ENCODE measurements around the gene GALNT6. TPM values are rescaled to one million over a fixed set of nuclear protein-coding genes. Genes with fewer than 3 reads are reported as not detected.
"Not testable (repeated sequence)": the region's sequence is repeated elsewhere in the genome, so short reads cannot be mapped to it uniquely, and the experiment has no call there.

GALNT6 gene
- total RNA-seq, 1 donor from 2014 or later: 14.4 TPM

DNA sequence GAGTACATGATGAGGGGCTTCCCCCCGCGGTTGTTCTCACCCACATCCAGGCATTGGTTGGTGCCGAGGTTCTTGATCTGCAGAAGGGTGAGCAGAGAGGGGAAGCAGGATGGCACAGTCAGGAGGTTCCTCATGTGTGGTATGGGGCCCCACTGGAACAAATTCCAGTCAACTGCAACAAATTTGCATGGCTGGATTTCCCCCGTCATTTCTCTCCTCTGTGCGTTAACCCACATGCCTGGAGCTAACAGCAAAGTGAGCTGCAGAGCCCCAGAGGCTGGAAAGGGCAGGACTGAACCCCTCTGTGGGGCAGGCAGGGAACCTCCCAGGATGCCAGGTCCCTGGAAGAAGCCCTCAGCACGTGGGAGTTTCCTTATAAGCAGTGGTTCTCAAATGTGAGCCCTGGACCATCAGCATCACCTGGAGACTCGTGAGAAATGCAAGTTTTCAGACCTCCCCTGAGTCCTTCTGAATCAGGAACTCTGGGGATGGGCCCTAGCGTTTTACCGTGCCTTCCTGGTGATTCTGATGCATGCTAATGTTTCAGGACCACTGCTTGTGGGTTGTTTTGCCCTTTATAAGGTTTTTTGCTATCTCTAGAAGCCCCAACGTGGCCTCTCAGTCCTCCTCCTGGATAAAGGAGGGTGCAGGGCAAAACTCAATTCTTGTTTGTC lies 33.7 kb downstream of the GALNT6 start:
- DNase-seq: no peak

DNA sequence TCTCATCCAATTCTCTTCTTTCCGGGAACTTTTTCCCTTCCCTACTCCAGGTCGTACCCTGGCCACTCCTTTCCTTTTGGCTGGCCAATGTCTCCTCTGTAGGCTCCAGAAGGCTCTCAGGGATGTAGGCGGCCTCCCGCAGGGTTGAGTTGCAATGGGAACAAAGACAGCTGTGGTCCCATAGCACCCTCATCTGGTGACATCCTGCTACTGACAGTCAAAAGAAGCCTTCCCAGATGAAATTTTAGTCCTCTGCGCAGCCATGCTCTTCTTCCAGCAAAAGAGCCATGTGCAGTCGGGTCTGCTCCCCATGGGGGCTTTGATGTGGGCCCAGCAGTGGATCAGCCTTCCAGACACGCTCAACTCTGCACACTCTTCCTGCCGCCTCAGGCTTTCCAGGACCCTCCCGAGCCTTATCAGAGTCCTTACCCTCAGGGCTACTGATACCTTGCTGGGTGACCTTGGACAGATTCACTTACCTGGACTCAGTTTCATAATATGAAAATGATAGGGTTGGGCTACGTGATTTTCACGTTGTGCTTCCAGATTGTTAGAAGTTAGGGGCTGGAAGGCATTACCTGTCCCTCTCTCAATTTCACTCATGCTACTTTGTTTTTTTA lies 39.2 kb downstream of the GALNT6 start:
- DNase-seq: peak; percentile 50

DNA sequence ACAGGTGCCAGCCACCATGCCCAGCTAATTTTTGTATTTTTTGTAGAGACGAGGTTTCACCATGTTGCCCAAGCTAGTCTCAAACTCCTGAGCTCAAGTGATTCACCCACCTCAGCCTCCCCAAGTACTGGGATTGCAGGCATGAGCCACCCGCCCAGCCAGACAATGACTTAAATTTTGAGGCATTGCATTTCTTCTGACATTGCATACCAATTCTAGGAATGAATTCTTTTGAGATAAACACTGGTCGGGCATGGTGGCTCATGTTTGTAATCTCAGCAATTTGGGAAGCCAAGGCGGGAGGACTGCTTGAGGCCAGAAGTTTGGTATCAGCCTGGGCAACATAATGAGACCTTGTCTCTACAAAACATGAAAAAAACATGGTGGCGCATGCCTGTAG lies 42.2 kb downstream of the GALNT6 start:
- no peak for DNase-seq

DNA sequence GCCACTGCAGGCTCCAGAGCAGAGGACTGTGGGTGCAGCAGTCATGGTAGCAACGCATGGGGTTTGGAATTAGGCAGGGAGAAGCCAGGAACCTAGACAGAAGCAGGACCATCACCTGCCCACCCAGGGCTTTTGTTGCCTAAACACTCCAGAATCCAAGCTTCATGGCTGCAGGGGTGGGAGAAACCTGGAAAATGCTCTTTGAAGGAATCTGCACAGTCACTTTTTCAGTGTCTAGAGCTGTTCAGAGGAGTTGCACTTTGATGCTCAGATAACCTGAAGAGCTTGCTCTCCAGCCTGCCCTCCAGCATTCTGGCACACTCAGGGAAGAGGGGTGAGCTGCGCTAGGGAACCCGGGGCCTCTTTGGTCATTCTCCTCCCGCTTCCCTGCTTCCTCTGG lies 43.1 kb downstream of the GALNT6 start:
- no peak for DNase-seq

DNA sequence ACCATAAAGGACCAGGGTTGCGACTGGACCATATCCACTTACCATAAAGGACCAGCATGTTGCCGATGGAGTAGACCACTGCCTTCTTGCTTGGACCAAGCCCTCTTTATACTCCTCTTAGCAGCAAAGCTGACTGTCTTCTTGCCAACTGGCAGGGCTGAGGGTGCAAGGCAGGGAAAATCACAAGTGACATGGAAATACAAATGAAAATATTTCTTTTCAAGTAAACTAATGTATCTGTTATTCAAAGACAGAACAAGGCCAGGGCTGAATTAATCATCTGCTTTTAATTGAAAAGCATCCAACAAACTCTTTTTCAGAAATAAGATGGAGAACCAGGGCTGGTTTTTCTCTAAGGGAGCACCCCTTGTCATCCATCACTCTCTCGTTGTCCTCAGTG lies 44.6 kb downstream of the GALNT6 start, which contains the start of gene CELA1:
Gene CELA1, minus strand, starts transcription at position 99 of the 400 bp plus-strand sequence. Its CDS starts 41 bp downstream, at position 58.
- DNase-seq: no peak

DNA sequence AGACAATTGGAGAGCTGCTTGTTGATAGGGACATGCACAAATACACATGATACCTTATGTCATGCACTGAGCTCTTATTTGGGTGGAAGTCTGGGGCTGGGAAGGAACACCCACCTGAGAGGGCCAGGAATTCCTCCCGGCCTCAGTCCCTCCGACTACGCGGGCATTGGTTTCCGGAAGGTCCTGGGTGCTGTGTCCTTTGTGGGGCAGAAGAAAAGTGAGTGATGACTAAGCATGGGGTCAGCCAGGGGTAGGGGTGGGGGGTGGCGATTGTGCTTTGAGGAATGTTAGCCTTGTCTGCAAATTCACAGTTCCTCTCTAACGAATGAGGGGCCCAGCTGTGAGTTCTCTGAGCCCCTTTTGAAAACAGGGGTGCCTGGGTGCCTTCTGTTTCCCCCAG lies 45.5 kb downstream of the GALNT6 start:
- DNase-seq: no peak

DNA sequence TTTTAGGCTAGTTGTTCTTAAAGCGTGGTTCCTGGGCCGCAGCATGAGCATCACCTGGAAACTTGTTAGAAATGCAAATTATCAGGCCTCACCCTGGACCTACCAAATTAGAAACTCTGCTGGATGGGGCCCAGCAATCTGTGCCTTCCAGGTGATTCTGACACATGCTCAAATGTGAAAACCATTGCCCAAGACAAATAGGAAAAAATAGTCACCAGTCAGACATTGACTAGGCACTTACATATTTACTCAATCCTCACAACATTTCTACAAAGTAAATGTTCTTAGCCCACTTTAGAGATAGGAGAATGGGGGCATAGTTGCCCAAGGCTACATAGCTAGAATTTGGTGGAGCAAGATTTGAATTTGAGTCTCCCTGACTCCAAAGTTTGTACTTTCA lies 48.0 kb downstream of the GALNT6 start:
- no peak for DNase-seq

DNA sequence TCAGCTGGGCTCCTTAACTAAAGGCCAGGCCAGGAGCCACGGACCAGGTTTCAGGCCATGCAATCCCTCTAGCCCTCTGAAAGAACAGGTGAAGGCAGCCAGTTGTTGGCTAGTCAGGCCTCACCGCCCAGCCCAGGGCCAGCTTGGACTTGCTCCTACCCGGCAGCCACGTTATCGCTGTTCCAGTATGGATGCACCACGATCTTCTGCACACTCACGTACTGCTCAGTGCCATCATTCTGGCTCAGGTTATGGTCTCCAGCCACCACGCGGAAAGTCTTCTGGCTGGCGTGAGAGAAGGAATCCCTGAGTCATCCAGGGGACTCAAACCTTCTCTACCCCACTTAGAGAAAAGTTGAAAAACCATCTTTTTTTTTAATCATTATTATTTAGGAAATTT lies 48.8 kb downstream of the GALNT6 start:
- DNase-seq: no peak

DNA sequence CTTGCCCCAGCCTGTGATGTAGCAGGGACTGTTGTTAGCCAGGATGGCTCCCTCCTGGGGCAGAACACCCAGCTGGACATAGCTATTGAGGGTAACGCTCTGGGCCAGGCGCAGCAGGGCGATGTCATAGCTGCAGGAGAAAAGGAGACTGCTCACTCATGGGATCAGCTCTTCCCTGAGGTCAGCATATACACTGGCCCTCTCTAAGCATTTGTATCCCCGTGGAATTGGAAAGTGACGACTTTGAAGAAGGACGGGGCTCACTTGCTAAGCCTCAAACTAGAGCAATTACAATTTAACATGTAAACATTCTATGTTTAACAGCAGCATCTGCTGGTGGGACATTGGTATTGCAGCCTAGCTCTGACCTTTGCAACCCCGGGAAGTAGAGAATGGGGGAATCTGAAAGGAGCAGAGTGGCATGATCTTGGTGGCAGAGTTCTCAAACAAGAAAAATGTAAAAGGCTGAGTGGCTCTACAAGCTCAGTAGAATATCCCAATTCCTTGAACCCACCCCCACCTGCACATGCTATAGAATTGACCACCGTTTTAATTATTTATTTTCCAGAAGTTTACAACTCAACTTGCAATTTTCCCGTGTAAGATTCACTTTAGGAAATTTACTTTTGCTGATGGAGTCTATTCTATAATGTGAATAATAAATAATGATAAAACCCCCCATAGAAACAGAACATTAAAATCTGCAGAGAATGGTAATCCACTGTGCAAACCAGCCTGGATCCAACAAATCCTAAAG lies 49.8 kb downstream of the GALNT6 start:
- DNase-seq: peak; percentile 86

DNA sequence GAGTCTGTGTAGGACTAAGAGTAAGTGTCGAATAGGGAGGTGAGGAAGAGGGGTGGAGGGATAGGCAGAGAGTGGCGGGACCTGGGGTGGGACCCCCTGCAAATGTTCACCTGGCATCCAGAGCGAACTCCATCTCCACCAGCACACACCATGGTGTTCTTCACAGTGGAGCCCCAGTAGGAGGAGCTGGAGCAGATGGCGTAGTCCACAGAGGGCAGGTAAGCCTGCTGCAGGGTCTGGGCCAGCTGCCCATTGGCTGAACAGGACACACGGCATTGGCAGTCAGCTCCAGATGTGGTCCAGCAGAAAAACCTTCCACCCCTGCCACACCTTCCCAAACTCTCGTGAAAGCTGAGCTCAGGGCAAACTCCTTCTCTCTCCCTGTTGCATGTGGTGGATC lies 51.5 kb downstream of the GALNT6 start:
- DNase-seq: no peak

DNA sequence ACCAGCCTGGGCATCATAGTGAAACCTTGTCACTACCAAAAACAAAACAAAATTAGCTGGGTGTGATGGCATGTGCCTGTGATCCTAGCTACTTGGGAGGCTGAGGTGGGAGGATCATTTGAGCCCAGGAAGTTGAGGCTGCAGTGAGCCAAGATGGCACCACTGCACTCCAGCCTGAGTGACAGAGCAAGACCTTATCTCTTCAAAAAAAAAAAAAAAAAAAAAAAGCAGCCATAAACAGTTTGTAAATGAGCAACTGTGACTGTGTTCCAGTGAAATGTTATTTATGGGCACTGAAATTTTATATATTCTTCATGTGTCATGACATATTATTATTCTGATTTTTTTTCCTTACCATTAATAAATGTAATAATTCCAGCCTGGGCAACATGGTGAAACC lies 53.9 kb downstream of the GALNT6 start:
- DNase-seq: not testable (repeated sequence)

DNA sequence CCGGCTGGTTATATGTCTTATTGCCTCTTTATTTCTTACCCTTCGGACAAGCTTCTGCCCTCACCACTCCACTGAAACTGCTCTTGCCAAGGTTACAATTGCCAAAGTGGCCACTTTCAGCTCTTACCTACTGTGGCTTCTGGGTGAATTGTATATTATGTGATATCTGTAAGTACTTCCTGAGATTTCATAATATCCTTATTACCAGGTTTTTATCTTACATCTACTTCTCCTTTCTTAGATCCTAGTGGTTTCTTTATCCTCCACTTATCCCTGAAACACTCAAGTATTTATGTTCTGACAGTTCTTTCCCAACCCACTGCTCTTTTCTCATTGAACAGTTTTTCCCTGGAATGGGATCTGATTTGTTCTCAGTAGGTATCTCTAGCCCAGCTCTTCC lies 55.3 kb downstream of the GALNT6 start:
- DNase-seq: no peak

DNA sequence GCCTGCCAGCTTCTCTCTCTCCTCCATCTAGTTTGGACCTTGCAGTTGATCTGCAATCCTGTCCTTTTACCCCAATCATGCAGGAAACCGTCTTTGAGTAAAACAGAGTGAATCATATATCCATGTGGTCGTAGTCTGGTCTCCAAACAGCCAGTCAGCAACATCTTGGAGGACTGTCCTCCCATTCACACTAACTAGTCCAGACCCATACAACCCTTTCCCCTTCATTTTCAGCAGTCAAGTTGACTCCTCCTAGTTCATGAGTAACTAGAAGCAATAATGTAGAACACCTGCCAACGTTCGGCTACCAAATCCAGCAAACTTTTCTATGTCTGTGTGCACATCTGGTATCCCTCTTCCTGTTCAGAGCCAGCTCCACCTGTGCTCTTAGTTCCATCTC lies 56.4 kb downstream of the GALNT6 start:
- no peak for DNase-seq

DNA sequence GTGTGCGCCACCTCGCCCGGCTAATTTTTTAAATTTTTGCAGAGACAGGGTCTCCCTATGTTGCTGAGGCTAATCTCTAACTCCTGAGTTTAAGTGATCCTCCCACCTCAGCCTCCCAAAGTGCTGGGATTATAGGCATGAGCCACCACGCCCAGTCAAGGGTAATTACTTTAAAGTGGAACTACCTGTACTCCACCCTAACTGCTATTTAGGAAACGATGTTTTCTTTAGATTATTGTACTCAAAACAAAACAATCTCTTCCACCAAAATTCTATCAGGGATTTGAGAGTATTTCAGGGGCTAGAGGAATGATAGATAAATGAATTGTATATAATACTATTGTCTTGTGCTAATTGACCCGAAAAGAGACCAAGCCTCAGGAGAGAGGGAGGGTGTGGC lies 57.7 kb downstream of the GALNT6 start:
- DNase-seq: no peak

DNA sequence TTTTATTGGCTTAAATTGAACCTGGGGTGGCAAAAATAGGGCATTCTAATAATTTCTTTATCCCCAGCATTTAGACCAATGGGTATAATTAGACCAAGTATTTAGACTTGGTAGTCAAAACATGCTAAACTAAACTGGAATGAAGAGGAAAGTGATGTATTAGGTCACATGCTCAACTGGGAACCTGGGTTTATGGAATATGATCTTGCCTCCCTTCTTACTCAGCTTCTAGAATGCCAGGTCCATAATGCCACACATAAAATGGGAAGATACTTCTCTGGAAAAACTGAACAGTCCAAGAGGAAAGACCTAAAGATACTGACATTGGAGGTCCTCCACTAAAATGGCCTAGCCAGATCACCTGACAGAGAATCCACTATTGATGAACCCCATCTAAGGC lies 61.0 kb downstream of the GALNT6 start:
- DNase-seq: no peak

DNA sequence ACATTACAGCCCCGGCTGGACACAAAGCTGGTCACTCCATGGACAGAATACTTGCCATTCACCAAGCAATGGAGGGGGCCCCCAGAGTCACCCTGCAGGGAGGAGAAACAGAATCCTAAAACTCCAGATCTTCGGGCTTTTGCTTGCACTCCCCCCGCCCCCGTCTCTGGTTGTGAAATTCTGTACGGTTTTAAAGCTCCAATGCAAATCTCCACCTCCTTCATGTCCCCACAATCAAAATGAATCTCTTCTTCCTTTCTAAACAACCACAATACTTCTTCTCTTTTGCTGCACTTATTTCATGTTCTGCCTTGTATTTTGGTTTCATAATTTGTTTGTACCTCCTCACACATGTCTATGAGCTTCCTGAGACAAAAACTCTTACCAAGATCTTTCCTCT lies 61.5 kb downstream of the GALNT6 start:
- DNase-seq: no peak

DNA sequence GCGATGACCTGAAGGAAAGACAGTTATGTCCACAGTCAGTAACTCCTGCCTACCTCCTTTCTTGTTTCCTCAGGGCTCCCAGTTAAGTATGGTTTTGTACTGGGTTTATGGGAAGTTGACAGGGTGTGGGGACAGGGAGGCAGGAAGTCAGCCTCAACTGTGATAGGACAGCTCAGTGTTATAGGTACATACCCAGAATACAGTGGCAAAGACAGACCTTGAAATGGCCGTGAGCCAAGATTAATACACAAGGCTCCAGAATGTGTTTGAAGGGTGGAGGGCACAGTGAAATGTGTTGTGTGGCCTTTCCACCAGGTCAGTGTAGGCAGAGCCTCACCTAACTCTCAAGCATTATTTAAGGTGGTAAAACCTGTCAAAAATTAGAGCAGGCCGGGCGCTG lies 62.6 kb downstream of the GALNT6 start:
- DNase-seq: no peak

DNA sequence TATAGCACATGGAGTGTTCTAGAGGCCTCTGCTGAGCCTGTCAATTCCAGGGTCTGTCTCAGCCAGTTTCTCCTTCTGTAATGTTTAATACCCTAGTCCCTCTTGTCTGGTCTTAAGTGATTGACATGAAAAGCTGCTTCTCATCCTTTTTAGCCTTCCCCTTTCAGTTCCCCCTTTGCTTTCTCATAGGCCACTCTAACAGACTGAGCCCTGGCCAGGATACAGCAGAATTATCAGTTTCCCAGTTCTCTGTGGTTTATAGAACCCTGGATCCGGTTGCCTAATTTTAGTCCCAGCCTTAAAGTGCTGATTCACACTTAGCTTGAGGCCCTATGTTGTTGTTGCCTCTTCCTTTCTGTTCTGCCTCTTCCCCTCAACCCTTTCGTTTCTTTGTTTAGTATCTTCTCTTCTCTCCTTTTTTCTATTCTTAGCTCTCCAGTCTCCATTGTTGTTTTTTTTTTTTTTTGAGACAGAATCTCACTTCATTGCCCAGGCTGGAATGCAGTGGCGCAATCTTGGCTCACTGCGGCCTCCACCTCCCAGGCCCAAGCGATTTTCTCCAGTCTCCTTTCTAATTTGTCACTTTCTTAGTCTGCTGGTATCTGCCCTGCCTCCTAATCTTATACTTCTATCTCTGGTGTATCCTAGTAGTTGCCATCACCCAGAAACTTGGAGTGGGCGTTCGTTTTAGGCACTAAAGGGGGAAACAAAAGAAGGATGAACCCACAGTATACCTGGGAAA lies 64.3 kb downstream of the GALNT6 start:
- DNase-seq: peak; percentile 29

DNA sequence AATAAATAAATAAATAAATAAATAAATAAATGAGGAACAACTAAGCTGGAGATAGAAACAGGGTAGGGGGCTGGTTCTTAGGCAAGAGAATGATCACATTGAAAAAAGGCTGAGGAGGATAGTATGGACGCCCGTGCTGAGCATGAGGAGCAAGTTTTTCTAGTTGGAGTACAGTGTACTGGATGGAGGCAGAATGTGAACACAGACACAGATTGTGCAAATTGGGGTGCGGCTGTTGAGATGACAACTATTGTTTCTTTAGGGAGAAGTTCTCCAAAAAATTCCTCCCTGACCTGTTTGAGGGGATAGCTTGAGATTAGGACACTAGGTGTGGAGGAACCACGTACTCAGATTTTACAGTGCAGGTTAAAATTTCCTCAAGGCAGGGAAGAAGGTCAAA lies 66.3 kb downstream of the GALNT6 start:
- no peak for DNase-seq

DNA sequence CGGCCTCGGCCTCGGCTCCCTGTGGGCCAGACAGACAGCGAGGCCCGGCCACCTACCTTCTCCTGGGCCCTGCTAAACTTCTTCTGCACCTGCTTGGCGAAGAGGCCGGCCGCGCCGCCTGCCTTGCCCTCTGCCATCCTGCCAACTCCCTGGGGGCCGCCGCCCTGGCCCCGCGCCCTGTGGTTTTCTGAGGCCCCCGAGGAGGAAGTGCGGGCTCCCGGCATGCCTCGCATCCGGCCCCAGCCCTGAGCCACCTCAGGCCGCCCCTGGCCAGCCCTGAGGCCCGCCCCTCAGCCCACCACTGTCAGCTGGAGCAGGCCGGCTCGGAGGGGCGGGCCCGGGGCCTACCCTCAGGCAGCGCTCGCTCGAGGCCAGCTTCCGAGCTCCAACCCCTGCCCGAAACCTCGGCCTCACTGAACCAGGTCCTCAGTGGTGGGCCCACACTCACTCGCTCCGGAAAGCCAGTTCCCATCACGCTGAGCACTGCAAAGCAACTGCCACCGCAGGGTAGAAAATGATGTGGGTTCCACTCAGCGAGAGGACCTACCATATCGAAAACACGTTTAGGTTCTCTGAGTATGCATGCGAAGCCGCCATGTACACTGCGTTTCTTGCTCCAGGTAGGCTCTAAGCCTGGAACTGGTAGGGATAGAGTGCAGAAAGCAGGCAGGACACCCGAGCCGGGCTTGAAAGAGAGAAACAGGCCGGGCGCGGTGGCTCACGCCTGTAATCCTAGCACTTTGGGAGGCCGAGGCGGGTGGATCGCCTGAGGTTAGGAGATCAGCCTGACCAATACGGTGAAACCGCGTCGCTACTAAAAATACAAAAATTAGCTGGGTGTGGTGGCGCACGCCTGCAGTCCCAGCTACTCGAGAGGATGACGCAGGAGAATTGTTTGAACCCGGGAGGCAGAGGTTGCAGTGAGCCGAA lies 67.0 kb downstream of the GALNT6 start, which contains the start of gene BIN2:
Gene BIN2, minus strand, starts transcription at position 209 of the 930 bp plus-strand sequence. Its CDS starts 72 bp downstream, at position 137.
- no peak for DNase-seq

DNA sequence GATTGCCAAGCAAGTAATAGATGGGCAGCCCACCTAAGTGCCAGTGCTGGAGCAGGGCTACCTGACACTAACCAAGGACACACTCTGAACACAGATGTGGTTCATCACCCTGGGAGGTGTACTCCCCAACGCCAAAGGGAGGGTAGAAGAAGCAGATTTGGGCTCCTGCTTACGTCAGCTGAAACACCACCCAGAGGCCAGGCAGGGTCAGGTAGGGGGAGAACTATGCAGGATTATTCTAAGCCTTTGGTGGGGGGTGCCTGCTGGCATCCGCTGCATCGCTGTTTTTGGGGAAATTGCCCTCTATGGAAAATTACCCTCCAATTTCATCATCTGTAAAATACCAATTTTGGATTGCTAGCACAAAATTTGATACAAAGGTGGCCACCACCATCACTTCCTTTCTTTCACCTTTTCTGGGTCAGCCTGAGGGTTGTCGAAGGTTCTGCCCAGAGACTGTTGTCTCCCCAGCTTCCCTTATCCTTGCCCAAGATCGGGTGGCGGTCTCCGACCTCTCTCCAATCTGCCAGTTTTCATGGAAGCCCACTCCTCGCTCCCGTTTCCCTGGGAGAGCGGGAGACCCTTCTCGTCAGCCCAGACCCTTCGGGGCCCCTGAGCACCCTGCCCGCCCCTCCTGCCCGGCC lies 67.8 kb downstream of the GALNT6 start:
- DNase-seq: no peak

Data from tongue (tissue), 2 donors.